ENCODE measurements around the gene ZNF608. TPM values are rescaled to one million over a fixed set of nuclear protein-coding genes. Genes with fewer than 3 reads are reported as not detected.

ZNF608 gene
- total RNA-seq, 1 donor from 2014 or later = 65.6 TPM

GRCh38 chr5:124732428-124733328, 13.8 kb downstream of the ZNF608 start:
- TF ChIP-seq, protein P1, sequence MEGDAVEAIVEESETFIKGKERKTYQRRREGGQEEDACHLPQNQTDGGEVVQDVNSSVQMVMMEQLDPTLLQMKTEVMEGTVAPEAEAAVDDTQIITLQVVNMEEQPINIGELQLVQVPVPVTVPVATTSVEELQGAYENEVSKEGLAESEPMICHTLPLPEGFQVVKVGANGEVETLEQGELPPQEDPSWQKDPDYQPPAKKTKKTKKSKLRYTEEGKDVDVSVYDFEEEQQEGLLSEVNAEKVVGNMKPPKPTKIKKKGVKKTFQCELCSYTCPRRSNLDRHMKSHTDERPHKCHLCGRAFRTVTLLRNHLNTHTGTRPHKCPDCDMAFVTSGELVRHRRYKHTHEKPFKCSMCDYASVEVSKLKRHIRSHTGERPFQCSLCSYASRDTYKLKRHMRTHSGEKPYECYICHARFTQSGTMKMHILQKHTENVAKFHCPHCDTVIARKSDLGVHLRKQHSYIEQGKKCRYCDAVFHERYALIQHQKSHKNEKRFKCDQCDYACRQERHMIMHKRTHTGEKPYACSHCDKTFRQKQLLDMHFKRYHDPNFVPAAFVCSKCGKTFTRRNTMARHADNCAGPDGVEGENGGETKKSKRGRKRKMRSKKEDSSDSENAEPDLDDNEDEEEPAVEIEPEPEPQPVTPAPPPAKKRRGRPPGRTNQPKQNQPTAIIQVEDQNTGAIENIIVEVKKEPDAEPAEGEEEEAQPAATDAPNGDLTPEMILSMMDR (IDR thresholded peaks at IDR 0.05) = no peak
- Mint-ChIP-seq H3K4me3 (ENCODE audit: unreplicated experiment) (no peak overlapping the region), H3K9me3 (ENCODE audit: unreplicated experiment) (no peaks in the 10 kb centered on the region), H3K36me3 (ENCODE audit: unreplicated experiment) (peaks cover 7% of the 10 kb centered on the region), H3K27ac (ENCODE audit: unreplicated experiment) (no peak overlapping the region), H3K27me3 (ENCODE audit: unreplicated experiment) (no peaks in the 10 kb centered on the region), H3K4me1 (ENCODE audit: unreplicated experiment) (peaks cover 52% of the 10 kb centered on the region)
- DNase-seq (ENCODE audit: extremely low spot score, unreplicated experiment) = no peak

DNA sequence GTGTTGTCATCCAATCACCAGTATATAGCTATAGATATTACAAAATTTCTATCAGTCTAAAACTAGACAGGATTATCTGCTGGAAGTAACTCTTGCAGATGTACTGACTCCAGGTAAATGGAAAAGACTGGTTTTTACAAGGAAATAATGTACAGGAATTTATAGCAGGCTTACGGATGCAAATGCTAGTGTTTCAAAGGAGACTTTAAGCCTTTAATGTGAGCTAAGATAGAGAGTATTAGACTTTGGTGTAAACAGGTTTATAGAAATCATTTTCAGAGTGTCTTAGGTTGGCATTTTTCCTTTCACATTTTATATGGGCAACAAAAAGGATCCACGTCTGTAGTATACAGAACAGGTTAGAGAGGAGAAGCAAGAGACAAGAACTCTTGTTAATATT, 16.1 kb downstream of the ZNF608 start:
- H3K27ac Mint-ChIP-seq (ENCODE audit: unreplicated experiment) = no peak overlapping the region
- peaks cover 21% of the 10 kb centered on the region for H3K36me3 Mint-ChIP-seq (ENCODE audit: unreplicated experiment)
- no peaks in the 10 kb centered on the region for H3K27me3 Mint-ChIP-seq (ENCODE audit: unreplicated experiment)
- TF ChIP-seq, protein P1 (IDR thresholded peaks at IDR 0.05) = no peak
- no peak for DNase-seq (ENCODE audit: extremely low spot score, unreplicated experiment)
- H3K4me3 Mint-ChIP-seq (ENCODE audit: unreplicated experiment) = no peak overlapping the region
- no peaks in the 10 kb centered on the region for H3K9me3 Mint-ChIP-seq (ENCODE audit: unreplicated experiment)
- peaks cover 67% of the 10 kb centered on the region for H3K4me1 Mint-ChIP-seq (ENCODE audit: unreplicated experiment)

DNA sequence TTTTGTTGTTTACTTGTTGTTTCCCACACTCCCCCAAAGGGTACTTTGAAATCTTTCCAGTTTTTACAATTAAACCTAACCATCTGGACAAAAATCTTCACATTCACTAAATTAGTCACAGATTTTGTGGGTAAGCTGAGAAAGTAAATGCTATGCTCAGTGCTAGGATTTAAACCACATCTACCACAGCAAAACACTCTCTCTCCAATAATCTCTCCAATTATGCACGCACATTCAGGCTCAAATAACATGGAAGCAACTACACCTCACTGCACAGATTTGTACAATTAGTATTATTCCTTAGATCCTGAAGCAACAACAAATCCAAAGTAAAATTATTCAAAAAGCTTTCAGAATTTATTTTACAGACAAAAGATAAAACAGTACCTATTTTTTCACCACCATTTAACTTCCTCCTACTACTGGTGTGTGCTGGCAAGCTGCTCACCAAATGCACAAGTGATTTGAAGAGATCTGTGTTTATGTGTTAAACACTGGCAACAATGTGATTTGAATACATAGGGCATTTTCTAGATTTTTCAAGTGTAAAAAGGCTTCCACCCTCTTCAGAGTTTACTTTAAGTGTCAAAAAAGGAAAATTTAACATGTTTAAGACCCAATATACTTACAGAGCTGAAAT, 16.6 kb downstream of the ZNF608 start:
- no peaks in the 10 kb centered on the region for H3K27me3 Mint-ChIP-seq (ENCODE audit: unreplicated experiment)
- peaks cover 21% of the 10 kb centered on the region for H3K36me3 Mint-ChIP-seq (ENCODE audit: unreplicated experiment)
- H3K4me3 Mint-ChIP-seq (ENCODE audit: unreplicated experiment) = no peak overlapping the region
- H3K9me3 Mint-ChIP-seq (ENCODE audit: unreplicated experiment) = no peaks in the 10 kb centered on the region
- TF ChIP-seq, protein P1 (IDR thresholded peaks at IDR 0.05) = no peak
- peak overlapping the region; percentile 6 for H3K27ac Mint-ChIP-seq (ENCODE audit: unreplicated experiment)
- DNase-seq (ENCODE audit: extremely low spot score, unreplicated experiment) = no peak
- H3K4me1 Mint-ChIP-seq (ENCODE audit: unreplicated experiment) = peaks cover 70% of the 10 kb centered on the region

GRCh38 chr5:124728968-124729332, 17.5 kb downstream of the ZNF608 start:
- Mint-ChIP-seq H3K27me3 (ENCODE audit: unreplicated experiment) (no peaks in the 10 kb centered on the region), H3K4me3 (ENCODE audit: unreplicated experiment) (no peak overlapping the region), H3K27ac (ENCODE audit: unreplicated experiment) (no peak overlapping the region), H3K36me3 (ENCODE audit: unreplicated experiment) (peaks cover 21% of the 10 kb centered on the region), H3K4me1 (ENCODE audit: unreplicated experiment) (peaks cover 63% of the 10 kb centered on the region), H3K9me3 (ENCODE audit: unreplicated experiment) (no peaks in the 10 kb centered on the region)
- TF ChIP-seq, protein P1 (IDR thresholded peaks at IDR 0.05) = no peak
- no peak for DNase-seq (ENCODE audit: extremely low spot score, unreplicated experiment)

GRCh38 chr5:124728331-124728967, 18.0 kb downstream of the ZNF608 start:
- H3K36me3 Mint-ChIP-seq (ENCODE audit: unreplicated experiment) = peaks cover 21% of the 10 kb centered on the region
- no peaks in the 10 kb centered on the region for H3K9me3 Mint-ChIP-seq (ENCODE audit: unreplicated experiment)
- DNase-seq (ENCODE audit: extremely low spot score, unreplicated experiment) = no peak
- TF ChIP-seq, protein P1 (IDR thresholded peaks at IDR 0.05) = no peak
- H3K4me3 Mint-ChIP-seq (ENCODE audit: unreplicated experiment) = no peak overlapping the region
- H3K27me3 Mint-ChIP-seq (ENCODE audit: unreplicated experiment) = no peaks in the 10 kb centered on the region
- H3K4me1 Mint-ChIP-seq (ENCODE audit: unreplicated experiment) = peaks cover 61% of the 10 kb centered on the region
- no peak overlapping the region for H3K27ac Mint-ChIP-seq (ENCODE audit: unreplicated experiment)

Measured in osteocyte (in vitro differentiated cells).